HG03066 (cell line): ENCODE results near the gene DPF1.

Source experiments
- ATAC-seq: cut with Tn5 transposase; IDR thresholded peaks from one replicate; pipeline ENCODE4 v1.9.1; 2021; ENCODE audit warnings: low read depth; ENCODE audit not compliant: unreplicated experiment

DPF1 gene

GRCh38 chr19:38170334-38170733 is 53.7 kb downstream of the DPF1 start:
- ATAC-seq = no peak

GRCh38 chr19:38168637-38169036 is 55.4 kb downstream of the DPF1 start:
- no peak for ATAC-seq

GRCh38 chr19:38165335-38165734 is 58.7 kb downstream of the DPF1 start:
- ATAC-seq = no peak

- no peak for ATAC-seq
Observed at GRCh38 chr19:38164526-38164925, 59.5 kb downstream of the DPF1 start.

- no peak for ATAC-seq
Observed at GRCh38 chr19:38163419-38164290, 60.4 kb downstream of the DPF1 start.

- ATAC-seq = no peak
Observed at GRCh38 chr19:38162632-38163031, 61.4 kb downstream of the DPF1 start.

GRCh38 chr19:38162094-38162493 is 61.9 kb downstream of the DPF1 start:
- no peak for ATAC-seq
